ES-I3 (cell line): ENCODE measurements around the gene ASXL2.

Source experiments
- H3K36me3 ChIP-seq: 2 replicates; pipeline ENCODE4 v1.6.1; 2013; ENCODE audit warnings: mild to moderate bottlenecking, low read length, control low read depth, moderate library complexity; ENCODE audit not compliant: insufficient read depth
- H3K4me1 ChIP-seq: 2 replicates; pipeline ENCODE4 v1.6.1; 2013; ENCODE audit warnings: mild to moderate bottlenecking, control low read depth, low read length; ENCODE audit not compliant: insufficient read depth
- H3K9ac ChIP-seq: 2 replicates; pipeline ENCODE4 v1.6.1; 2013; ENCODE audit warnings: low read depth, mild to moderate bottlenecking, low read length, moderate library complexity
- H3K9me3 ChIP-seq: 2 replicates; pipeline ENCODE4 v1.6.1; 2013; ENCODE audit warnings: mild to moderate bottlenecking, low read length, moderate library complexity; ENCODE audit not compliant: control insufficient read depth, insufficient read depth

The ASXL2 gene

DNA sequence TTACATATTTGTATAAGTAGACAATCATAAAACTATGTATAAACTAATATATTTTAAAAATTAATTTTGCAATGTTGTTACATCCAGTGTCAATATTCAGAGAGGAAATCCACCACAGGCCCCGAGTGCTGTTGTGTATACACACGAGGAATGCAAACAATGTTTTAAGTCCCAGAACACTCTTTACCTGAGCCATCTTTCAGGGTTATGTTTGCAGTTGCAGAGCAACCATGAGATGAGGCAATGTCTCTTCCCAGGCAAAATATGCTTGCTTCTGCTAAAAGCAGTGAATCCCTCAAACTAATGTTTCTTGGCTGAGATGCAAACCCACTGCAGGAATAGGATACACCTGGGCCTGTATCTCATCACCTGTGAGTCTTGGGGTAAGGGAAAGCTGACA, 91.3 kb downstream of the ASXL2 start:
- Histone ChIP-seq H3K9me3 (no peaks in the 10 kb centered on the region), H3K9ac (no peak overlapping the region), H3K36me3 (no peaks in the 10 kb centered on the region), H3K4me1 (no peaks in the 10 kb centered on the region)

- Histone ChIP-seq H3K9me3 (no peaks in the 10 kb centered on the region), H3K9ac (no peak overlapping the region), H3K36me3 (no peaks in the 10 kb centered on the region)
These were observed 93.9 kb downstream of the ASXL2 start for GRCh38 chr2:25784404-25784803.

GRCh38 chr2:25777077-25777476, 101.2 kb downstream of the ASXL2 start:
- no peaks in the 10 kb centered on the region for H3K36me3 ChIP-seq
- no peaks in the 10 kb centered on the region for H3K9me3 ChIP-seq
- H3K9ac ChIP-seq = no peak overlapping the region
- H3K4me1 ChIP-seq = no peaks in the 10 kb centered on the region

More at GRCh38 chr2:25784404-25784803, 93.9 kb downstream of the ASXL2 start:
- H3K4me1 ChIP-seq = no peaks in the 10 kb centered on the region

DNA sequence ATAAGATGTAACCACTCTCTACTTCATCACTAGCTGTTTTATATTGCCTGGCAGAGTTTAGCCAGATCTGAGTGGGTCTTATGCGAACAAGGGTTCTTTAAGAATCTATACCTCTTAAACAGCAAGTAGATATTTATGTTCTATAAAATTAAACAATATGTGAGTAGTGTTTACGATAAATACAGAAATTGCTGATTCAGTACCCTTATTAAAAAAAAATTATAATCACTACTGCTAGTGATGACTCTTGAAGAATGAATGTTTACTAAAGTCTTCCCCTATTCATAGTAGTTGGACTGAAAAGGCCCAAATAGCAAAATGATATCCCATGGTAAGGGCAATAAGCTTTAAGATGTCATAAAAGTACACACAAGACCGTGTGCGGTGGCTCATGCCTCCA, 106.2 kb downstream of the ASXL2 start:
- no peak overlapping the region for H3K9ac ChIP-seq
- H3K9me3 ChIP-seq = no peaks in the 10 kb centered on the region
- no peaks in the 10 kb centered on the region for H3K4me1 ChIP-seq
- H3K36me3 ChIP-seq = no peaks in the 10 kb centered on the region

DNA sequence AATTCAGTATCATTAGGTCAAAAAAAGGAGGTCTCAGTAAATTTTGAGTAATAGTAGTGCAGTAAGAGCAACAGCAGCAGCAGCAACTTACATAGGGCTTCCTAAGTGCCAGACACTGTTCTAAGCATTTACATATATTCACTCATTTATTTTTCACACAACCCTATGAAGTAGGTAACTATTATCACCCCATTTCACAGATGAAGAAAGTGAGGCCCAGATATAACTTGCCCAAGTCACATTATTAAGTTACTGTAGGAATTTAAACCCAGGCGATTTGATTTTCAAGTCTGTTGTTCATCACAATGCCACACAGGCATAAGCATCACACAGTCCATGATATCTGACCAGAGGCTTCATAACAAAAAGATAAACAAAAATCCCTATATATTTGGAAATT, 114.7 kb downstream of the ASXL2 start:
- Histone ChIP-seq H3K4me1 (no peaks in the 10 kb centered on the region), H3K36me3 (no peaks in the 10 kb centered on the region), H3K9me3 (no peaks in the 10 kb centered on the region), H3K9ac (no peak overlapping the region)

DNA sequence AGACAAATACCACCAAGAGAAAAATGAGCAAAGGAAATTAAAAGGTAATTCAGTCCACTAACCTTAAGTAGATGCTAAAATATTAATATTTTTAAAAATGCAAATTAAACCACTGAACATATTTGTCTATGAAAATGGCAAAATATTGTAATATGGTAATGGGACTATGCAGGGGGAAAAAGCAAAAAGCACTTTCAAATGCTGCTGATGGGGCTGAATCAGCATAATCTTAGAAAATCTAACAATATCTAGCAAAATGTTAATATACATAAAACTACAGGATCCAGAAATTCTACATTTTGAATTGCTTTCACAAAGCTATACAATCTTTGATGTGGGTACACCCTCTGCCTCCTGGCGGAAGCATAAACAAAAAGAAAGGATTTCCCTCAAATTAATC, 118.0 kb downstream of the ASXL2 start:
- no peak overlapping the region for H3K9ac ChIP-seq
- no peaks in the 10 kb centered on the region for H3K4me1 ChIP-seq
- no peaks in the 10 kb centered on the region for H3K36me3 ChIP-seq
- no peaks in the 10 kb centered on the region for H3K9me3 ChIP-seq

DNA sequence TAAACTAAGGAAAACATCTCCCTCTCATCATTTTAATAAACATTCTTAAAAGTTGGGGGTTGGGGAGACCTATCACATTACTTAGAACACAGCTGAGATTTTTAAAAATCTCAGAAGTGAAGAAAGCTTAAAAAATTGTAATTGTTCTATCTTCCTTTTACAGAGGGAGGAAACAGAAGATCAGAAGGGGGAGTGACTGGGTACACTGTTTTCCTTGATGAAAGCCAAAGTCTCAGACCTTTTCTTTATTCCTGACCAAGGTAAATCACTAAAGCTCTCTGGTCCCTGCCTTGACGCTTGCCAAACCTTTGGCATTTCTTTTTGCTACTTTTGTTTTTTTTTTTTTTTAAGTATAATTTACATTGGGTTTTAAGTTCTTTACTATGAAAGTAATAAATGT, 119.9 kb downstream of the ASXL2 start:
- no peaks in the 10 kb centered on the region for H3K36me3 ChIP-seq
- H3K9ac ChIP-seq = no peak overlapping the region
- H3K9me3 ChIP-seq = no peaks in the 10 kb centered on the region
- no peaks in the 10 kb centered on the region for H3K4me1 ChIP-seq

GRCh38 chr2:25757906-25758305, 120.4 kb downstream of the ASXL2 start:
- Histone ChIP-seq H3K9me3 (no peaks in the 10 kb centered on the region), H3K9ac (no peak overlapping the region), H3K36me3 (no peaks in the 10 kb centered on the region), H3K4me1 (no peaks in the 10 kb centered on the region)

DNA sequence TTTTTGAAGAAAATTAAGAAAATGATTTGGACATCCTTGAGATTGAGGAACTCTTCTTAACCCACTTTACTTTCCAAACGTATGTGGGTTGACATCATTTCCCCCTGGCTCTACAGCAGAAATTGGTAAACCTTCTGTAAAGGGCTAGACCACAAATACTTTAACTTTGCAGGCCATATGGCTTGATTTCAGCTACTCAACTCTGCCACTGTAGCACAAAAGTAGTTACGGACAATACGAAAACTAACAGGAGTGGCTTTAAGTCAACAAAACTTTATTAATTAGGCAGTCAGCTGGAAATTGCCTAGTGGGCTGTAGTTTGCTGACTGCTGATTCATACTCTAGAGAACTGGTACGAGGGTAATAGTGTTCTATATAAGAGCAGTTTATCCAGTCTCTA, 121.8 kb downstream of the ASXL2 start:
- Histone ChIP-seq H3K9me3 (no peaks in the 10 kb centered on the region), H3K36me3 (no peaks in the 10 kb centered on the region), H3K4me1 (no peaks in the 10 kb centered on the region), H3K9ac (no peak overlapping the region)

- H3K4me1 ChIP-seq = no peaks in the 10 kb centered on the region
- peaks cover 6% of the 10 kb centered on the region; the same call in 1 of the 2 replicates for H3K36me3 ChIP-seq
- no peaks in the 10 kb centered on the region for H3K9me3 ChIP-seq
- no peak overlapping the region for H3K9ac ChIP-seq
These were observed 128.6 kb downstream of the ASXL2 start for GRCh38 chr2:25749676-25750075.

DNA sequence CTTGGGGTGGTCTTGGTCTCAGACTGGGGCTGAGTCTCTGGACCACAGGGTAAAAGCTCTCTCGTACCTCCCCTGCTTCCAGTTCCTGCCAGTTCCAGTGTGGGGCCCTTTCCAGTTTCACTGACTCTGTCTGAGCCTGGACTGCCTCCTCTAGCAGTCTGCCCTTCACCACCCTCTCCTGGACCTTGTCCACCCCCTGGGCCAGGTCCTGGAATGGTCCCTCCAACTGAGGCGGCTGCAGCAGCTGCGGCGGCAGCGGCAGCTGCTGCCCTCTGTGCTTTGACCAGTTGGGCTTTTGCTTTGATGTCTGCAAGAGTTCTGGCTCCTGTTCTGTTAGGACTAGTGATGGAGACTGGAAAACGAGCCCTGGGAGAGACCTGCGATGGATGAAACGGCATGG, 134.2 kb downstream of the ASXL2 start:
- Histone ChIP-seq H3K4me1 (peaks cover 17% of the 10 kb centered on the region), H3K9ac (no peak overlapping the region), H3K36me3 (peaks cover 8% of the 10 kb centered on the region; the same call in 1 of the 2 replicates), H3K9me3 (no peaks in the 10 kb centered on the region)

DNA sequence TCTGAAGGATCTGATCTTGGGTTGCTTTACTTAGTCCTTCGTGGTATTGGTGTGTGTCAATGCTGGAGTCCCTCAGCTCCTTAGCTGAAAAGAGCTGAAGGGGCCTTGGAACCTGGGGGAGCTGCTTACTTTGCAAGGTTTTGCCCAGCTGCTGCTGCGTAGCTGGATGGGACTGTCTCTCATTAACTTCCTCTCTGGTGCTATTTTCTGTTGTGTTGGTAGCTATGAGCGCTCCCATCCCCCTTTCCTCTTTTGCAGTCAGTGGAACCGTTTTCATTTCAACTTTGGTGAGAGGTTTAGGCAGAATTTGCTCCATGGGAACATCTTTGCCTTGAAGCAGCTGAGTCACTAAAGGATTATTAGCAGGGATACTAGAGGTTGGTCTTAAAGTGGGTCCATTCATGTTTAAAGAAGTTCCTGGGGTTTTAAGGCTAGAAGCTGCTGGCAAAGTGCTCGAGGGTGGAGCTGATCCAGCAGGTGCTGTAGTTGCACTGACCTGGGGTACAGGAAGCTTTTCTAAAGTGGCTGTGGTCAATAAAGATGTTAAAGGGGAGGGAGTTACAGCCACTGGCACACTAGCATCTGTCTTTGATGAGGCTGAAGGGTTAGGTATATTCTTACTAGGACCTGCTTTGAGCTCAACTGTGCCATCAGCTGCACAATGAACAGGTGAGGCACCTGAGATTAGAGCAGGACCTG, 135.0 kb downstream of the ASXL2 start:
- Histone ChIP-seq H3K9me3 (no peaks in the 10 kb centered on the region), H3K4me1 (peaks cover 17% of the 10 kb centered on the region), H3K9ac (no peak overlapping the region), H3K36me3 (peaks cover 8% of the 10 kb centered on the region; the same call in 1 of the 2 replicates)

DNA sequence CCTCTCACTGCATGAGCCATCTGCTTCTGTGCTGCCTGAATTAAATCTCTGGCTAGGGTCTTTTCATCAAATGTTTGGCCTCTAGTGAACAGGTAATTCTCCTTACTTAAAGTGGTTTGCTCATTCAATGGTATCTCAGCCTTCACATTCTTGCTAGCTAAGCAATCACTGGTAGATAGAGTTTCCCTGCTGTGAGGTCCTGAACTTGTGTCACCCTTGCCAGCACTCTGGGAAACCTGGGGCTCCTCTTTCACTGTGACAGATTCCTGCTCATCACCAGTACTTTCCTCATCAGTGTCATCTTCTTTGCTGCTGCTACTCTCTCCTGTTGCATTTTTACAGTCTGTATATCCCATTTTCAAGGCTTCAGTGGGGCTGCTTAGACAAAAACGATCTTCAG, 135.8 kb downstream of the ASXL2 start:
- H3K9ac ChIP-seq = no peak overlapping the region
- H3K36me3 ChIP-seq = peaks cover 8% of the 10 kb centered on the region; the same call in 1 of the 2 replicates
- H3K4me1 ChIP-seq = peaks cover 17% of the 10 kb centered on the region
- H3K9me3 ChIP-seq = no peaks in the 10 kb centered on the region

DNA sequence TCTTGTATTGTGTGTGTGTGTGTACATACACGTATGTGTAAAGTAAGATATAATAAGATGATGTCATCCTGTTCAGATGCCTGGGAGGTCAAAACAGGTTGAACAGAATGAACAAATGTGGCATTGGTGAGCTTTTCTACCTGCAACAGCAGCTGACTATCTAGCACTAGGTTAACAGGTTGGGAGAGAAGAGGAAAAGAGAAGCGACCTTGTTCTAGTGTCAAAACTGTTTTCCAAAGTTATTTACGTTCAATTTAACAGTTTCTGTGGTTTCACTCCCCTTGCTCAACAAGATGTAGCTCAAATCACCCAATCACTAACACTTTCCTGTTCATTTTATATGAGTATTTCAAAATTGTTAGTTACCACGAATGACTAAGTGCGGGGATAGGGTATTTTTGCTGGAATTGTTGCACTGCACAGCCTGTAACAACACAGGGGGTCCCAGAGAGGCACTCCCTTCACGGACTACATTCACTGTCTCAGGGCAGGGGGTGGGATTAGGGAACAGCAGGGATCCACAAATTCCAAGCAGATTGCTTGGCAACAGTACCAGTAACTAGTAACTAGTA, 137.4 kb downstream of the ASXL2 start:
- no peaks in the 10 kb centered on the region for H3K9me3 ChIP-seq
- no peak overlapping the region for H3K9ac ChIP-seq
- H3K36me3 ChIP-seq = peaks cover 8% of the 10 kb centered on the region; the same call in 1 of the 2 replicates
- peaks cover 17% of the 10 kb centered on the region for H3K4me1 ChIP-seq
